Natural killer cell (primary cell): Measurements from ENCODE around the gene GCKR. TPM values are rescaled to one million over a fixed set of nuclear protein-coding genes. Genes with fewer than 3 reads are reported as not detected.

Experiments
- ATAC-seq, 3 donors: fragments of 150-1000 bp in 2 of 3; fragments of 200-7000 bp in 1 of 3; cut with Tn5 transposase; 1 replicate in 1 of 3; 2 replicates in 2 of 3; pipeline ENCODE4 v1.10.0; 2021; ENCODE audit warnings: mild to moderate bottlenecking in 2 of 3, moderate library complexity in 2 of 3
- DNase-seq, 2 donors: peaks; one replicate each; pipeline versions ENCODE4 v3.0.0 to v3.0.0-alpha.2; 2013 to 2021; ENCODE audit warnings: mixed read lengths in 1 of 2
- H3K27ac ChIP-seq: one replicate; pipeline ENCODE4 v1.5.1; 2013; ENCODE audit warnings: mild to moderate bottlenecking, low read length
- H3K27me3 ChIP-seq: one replicate; pipeline ENCODE4 v1.6.1; 2013; ENCODE audit warnings: low read length; ENCODE audit not compliant: control insufficient read depth, insufficient read depth
- H3K36me3 ChIP-seq: one replicate; pipeline ENCODE4 v1.6.1; 2013; ENCODE audit warnings: low read length; ENCODE audit not compliant: control insufficient read depth, insufficient read depth
- H3K4me1 ChIP-seq: one replicate; pipeline ENCODE4 v1.6.1; 2013; ENCODE audit warnings: low read length; ENCODE audit not compliant: control insufficient read depth, insufficient read depth
- H3K4me3 ChIP-seq: one replicate; pipeline ENCODE4 v1.5.1; 2013; ENCODE audit warnings: low read length
- H3K9me3 ChIP-seq: one replicate; pipeline ENCODE4 v1.6.1; 2013; ENCODE audit warnings: low read length; ENCODE audit not compliant: control insufficient read depth, insufficient read depth
- H3K27ac Mint-ChIP-seq, 2 donors: one replicate each; pipeline ENCODE4 v1.8.0; 2022; ENCODE audit warnings: mild to moderate bottlenecking in 2 of 2, mixed read lengths in 2 of 2, moderate library complexity in 1 of 2
- H3K27me3 Mint-ChIP-seq, 2 donors: one replicate each; pipeline ENCODE4 v1.8.0; 2022; ENCODE audit warnings: low read depth in 2 of 2, mixed read lengths in 2 of 2
- H3K36me3 Mint-ChIP-seq: one replicate; pipeline ENCODE4 v1.8.0; 2022; ENCODE audit warnings: mixed read lengths
- H3K4me1 Mint-ChIP-seq, 2 donors: one replicate each; pipeline ENCODE4 v1.8.0; 2022; ENCODE audit warnings: mixed read lengths in 2 of 2
- H3K4me3 Mint-ChIP-seq: one replicate; pipeline ENCODE4 v1.8.0; 2022; ENCODE audit warnings: mild to moderate bottlenecking, moderate library complexity, mixed read lengths
- H3K9me3 Mint-ChIP-seq, 2 donors: one replicate each; pipeline ENCODE4 v1.8.0; 2022; ENCODE audit warnings: mixed read lengths in 2 of 2
- WGBS: methylation state at CpG from one replicate; pipeline ENCODE4 v1.1.7; 2013; ENCODE audit warnings: missing lambda C conversion rate; ENCODE audit not compliant: insufficient coverage; 5-methylcytosine and 5-hydroxymethylcytosine counted together
- intact Hi-C: fragments of 100-400 bp; cut with micrococcal nuclease; formaldehyde crosslinking; loops from one replicate; pipeline ENCODE4 v1.14.2; 2022
- total RNA-seq, 4 donors: library from RNA; stranded (reverse); fragments of 120-200 nt in 1 of 4; gene quantifications; one replicate each; pipeline versions ENCODE4 v1.2.3 to v1.2.4, GENCODE V29; 2013 to 2022
- TF ChIP-seq, protein P1 (sequence below): fragments of 200-600 bp; IDR thresholded peaks from one replicate; pipeline ENCODE4 v1.8.0; 2022; ENCODE audit warnings: antibody characterized with exemption

The GCKR gene
- total RNA-seq, 3 donors from 2014 or later (not counting 1 experiment from before 2014, with no cell fraction given) = not detected

DNA sequence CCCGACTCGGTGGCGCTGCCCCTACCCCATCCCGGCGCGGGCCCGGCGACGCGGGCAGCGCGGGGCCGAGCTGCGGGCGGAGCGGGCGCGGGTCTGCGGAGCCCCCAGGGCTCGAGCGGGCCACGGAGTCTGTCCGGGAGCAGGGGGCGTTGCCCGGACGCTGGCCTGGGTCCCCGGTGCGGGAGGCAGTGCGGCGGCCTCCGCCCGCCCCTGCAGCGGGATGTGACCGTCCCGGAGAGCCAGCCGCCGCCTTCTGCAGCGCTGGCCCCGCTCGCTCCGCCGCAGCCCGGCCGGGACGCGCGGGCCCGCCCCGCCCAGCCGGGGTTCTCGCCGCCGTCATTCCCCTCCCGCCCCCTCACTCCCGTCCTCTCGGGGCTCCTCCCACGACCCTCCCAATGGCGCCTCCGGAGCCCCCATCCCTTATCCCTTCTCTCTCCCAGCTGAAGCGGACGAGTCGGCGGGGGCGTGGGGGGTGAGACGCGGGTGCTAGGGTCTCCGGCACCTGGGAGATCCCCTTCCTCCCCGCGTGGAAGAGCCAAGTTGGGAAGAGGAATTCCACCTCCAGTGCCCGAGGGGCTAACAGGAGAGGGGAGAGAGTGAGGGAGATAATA is 1.6 kb upstream of the GCKR start, which contains the start of gene FNDC4:
Gene FNDC4, minus strand, starts transcription at position 257 of the 611 bp plus-strand sequence. CDS start 521 bp downstream, outside the sequence.
- TF ChIP-seq, protein P1, sequence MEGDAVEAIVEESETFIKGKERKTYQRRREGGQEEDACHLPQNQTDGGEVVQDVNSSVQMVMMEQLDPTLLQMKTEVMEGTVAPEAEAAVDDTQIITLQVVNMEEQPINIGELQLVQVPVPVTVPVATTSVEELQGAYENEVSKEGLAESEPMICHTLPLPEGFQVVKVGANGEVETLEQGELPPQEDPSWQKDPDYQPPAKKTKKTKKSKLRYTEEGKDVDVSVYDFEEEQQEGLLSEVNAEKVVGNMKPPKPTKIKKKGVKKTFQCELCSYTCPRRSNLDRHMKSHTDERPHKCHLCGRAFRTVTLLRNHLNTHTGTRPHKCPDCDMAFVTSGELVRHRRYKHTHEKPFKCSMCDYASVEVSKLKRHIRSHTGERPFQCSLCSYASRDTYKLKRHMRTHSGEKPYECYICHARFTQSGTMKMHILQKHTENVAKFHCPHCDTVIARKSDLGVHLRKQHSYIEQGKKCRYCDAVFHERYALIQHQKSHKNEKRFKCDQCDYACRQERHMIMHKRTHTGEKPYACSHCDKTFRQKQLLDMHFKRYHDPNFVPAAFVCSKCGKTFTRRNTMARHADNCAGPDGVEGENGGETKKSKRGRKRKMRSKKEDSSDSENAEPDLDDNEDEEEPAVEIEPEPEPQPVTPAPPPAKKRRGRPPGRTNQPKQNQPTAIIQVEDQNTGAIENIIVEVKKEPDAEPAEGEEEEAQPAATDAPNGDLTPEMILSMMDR = no peak
- WGBS = 1% methylated on average over 68 of the region's 70 CpGs
- Histone ChIP-seq H3K4me1 (peaks cover 15% of the 10 kb centered on the region), H3K36me3 (no peaks in the 10 kb centered on the region), H3K4me3 (no peak within 1 kb of the TSS), H3K9me3 (no peaks in the 10 kb centered on the region), H3K27me3 (peaks cover 34% of the 10 kb centered on the region), H3K27ac (no peak within 1 kb of the TSS)
- no peaks in the 10 kb centered on the region for H3K9me3 Mint-ChIP-seq
- peaks cover 10 to 12% of the 10 kb centered on the region in 2 donors for H3K4me1 Mint-ChIP-seq
- intact Hi-C loops = no loop called here
- peak in 2 of 3 donors; percentile 69 to 81 for ATAC-seq
- peaks cover 53 to 66% of the 10 kb centered on the region in 2 donors for H3K27me3 Mint-ChIP-seq
- H3K27ac Mint-ChIP-seq = peak within 1 kb of the TSS in 1 of 2 donors; percentile 65
- DNase-seq = peak in 1 of 2 donors; percentile 51
- no peaks in the 10 kb centered on the region for H3K36me3 Mint-ChIP-seq
- H3K4me3 Mint-ChIP-seq = peak within 1 kb of the TSS; percentile 83

DNA sequence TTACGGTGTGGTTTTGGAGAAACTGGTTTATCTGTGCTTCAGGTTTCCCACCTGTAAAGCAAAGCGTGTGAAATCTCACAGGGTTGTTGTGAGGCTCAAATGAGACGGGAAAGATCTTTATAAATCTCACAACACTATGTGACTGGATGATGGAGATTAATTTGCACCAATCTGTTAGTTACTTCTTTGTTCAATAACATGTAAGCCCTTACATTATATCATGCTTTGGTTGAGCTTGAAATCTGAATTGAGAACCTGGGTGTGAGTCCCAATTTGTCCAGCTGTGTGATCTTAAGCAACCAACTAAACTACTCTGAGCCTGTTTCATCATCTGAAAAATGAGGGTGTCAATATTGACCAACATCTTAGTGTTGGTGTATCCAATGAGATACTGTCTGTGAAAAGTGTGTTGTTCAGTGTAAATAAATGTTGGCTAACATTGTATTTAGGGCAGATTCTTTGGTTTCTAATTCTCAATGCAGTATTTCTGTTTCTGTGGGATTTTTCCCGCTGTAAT is 741 bp upstream of the GCKR start:
- TF ChIP-seq, protein P1 = no peak
- no peaks in the 10 kb centered on the region for H3K9me3 ChIP-seq
- Mint-ChIP-seq H3K4me1 (peaks cover 7 to 9% of the 10 kb centered on the region in 2 donors), H3K27me3 (peaks cover 53 to 66% of the 10 kb centered on the region in 2 donors), H3K9me3 (no peaks in the 10 kb centered on the region), H3K4me3 (peak overlapping the region; percentile 83), H3K27ac (peak overlapping the region in 1 of 2 donors; percentile 65), H3K36me3 (no peaks in the 10 kb centered on the region)
- H3K4me1 ChIP-seq = peaks cover 11% of the 10 kb centered on the region
- H3K4me3 ChIP-seq = no peak overlapping the region
- DNase-seq (no peak), ATAC-seq (no peak)
- H3K27ac ChIP-seq = no peak overlapping the region
- peaks cover 34% of the 10 kb centered on the region for H3K27me3 ChIP-seq
- no peaks in the 10 kb centered on the region for H3K36me3 ChIP-seq
- intact Hi-C loops = no loop called here
- WGBS = 57% methylated on average over 2 of the region's 4 CpGs

DNA sequence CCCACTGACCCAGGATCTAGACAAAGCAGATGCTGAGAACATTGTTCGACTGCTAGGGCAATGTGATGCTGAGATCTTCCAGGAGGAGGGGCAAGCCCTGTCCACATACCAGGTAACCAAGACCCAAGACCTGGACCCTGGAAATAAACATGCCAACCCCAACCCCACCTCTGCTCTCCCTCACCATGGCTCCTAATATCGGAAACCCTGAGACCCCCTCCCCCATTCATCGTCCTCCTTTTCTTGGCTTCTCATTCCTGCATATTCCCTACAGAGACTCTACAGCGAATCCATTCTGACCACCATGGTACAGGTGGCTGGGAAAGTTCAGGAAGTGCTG is 619 bp downstream of the GCKR start:
- no peak overlapping the region for H3K4me3 Mint-ChIP-seq
- no peak for DNase-seq
- Histone ChIP-seq H3K27ac (no peak overlapping the region), H3K36me3 (no peaks in the 10 kb centered on the region), H3K4me3 (no peak overlapping the region), H3K4me1 (peaks cover 11% of the 10 kb centered on the region), H3K27me3 (peaks cover 34% of the 10 kb centered on the region), H3K9me3 (no peaks in the 10 kb centered on the region)
- TF ChIP-seq, protein P1 = no peak
- no peak for ATAC-seq
- H3K9me3 Mint-ChIP-seq = no peaks in the 10 kb centered on the region
- peaks cover 7 to 9% of the 10 kb centered on the region in 2 donors for H3K4me1 Mint-ChIP-seq
- WGBS = 86% methylated on average over 4 of the region's 4 CpGs
- H3K27ac Mint-ChIP-seq = no peak overlapping the region
- H3K27me3 Mint-ChIP-seq = peaks cover 53 to 74% of the 10 kb centered on the region in 2 donors
- intact Hi-C loops = no loop called here
- no peaks in the 10 kb centered on the region for H3K36me3 Mint-ChIP-seq
